ENCODE data around the gene ATP6V0A1. TPM values are rescaled to one million over a fixed set of nuclear protein-coding genes. Genes with fewer than 3 reads are reported as not detected.
"Not testable (repeated sequence)": the region's sequence is repeated elsewhere in the genome, so short reads cannot be mapped to it uniquely, and the experiment has no call there.

ATP6V0A1 gene
- total RNA-seq, 1 experiment from 2014 or later = 29.6 TPM

GRCh38 chr17:42537826-42538451 lies 79.3 kb downstream of the ATP6V0A1 start:
- DNase-seq (ENCODE audit: low read depth) = no peak

GRCh38 chr17:42538482-42538881 lies 79.8 kb downstream of the ATP6V0A1 start:
- no peak for DNase-seq (ENCODE audit: low read depth)

DNA sequence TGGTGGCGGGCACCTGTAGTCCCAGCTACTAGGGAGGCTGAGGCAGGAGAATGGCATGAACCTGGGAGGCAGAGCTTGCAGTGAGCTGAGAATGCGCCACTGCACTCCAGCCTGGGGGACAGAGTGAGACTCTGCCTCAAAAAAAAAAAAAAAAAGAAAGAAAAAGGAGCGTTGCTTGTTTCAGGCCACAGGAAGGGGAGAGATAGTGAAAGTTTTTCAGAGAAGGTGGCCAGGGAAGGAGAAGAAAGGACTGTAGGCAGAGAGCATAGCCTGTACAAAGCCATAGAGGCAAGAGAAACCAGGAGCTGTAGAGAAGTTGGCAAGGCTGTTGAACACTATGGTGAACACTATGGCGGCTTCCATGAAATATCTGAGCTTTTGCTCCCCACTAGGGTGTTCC lies 81.9 kb downstream of the ATP6V0A1 start:
- DNase-seq (ENCODE audit: low read depth) = not testable (repeated sequence)

- DNase-seq (ENCODE audit: low read depth) = peak; percentile 64
Observed at GRCh38 chr17:42541041-42541833, 82.6 kb downstream of the ATP6V0A1 start.

GRCh38 chr17:42543190-42544079 lies 84.8 kb downstream of the ATP6V0A1 start:
- no peak for DNase-seq (ENCODE audit: low read depth)

- DNase-seq (ENCODE audit: low read depth) = no peak
Observed at GRCh38 chr17:42544874-42545283, 86.2 kb downstream of the ATP6V0A1 start.

GRCh38 chr17:42545755-42546505 lies 87.3 kb downstream of the ATP6V0A1 start:
- DNase-seq (ENCODE audit: low read depth) = not testable (repeated sequence)

- no peak for DNase-seq (ENCODE audit: low read depth)
Observed at GRCh38 chr17:42547001-42547461, 88.4 kb downstream of the ATP6V0A1 start.

GRCh38 chr17:42547698-42548069 lies 89.0 kb downstream of the ATP6V0A1 start:
- no peak for DNase-seq (ENCODE audit: low read depth)

GRCh38 chr17:42548070-42548837 lies 89.6 kb downstream of the ATP6V0A1 start:
- no peak for DNase-seq (ENCODE audit: low read depth)

- no peak for DNase-seq (ENCODE audit: low read depth)
Observed at GRCh38 chr17:42548993-42549755, 90.5 kb downstream of the ATP6V0A1 start.

GRCh38 chr17:42552736-42553135 lies 94.1 kb downstream of the ATP6V0A1 start, which contains the start of gene HSD17B1:
Gene HSD17B1 (plus strand): TSS chr17:42552923. CDS start chr17:42552934, 11 bp downstream.
- DNase-seq (ENCODE audit: low read depth) = not testable (repeated sequence)

- no peak for DNase-seq (ENCODE audit: low read depth)
Observed at GRCh38 chr17:42553161-42553818, 94.6 kb downstream of the ATP6V0A1 start.

DNA sequence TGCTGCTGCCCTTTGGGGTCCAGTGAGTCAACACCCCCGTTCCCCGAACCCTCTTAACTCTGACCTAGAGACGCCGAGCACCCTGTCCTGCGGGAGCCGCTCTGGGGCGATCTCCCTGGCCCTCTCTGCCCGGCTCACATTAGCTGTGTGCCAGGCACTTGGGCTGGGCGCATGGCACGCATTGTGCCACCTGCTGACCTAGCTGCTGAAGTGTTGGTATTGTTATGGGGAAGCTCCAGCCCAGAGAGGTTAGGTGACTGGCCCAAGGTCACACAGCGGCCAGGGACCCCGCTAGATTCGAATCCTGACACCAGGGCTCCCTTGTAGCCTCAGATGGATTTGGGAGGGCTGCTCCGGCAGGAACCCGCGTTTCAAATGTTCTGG lies 95.2 kb downstream of the ATP6V0A1 start:
- no peak for DNase-seq (ENCODE audit: low read depth)

- DNase-seq (ENCODE audit: low read depth) = peak; percentile 74
Observed at GRCh38 chr17:42554250-42555121, 95.8 kb downstream of the ATP6V0A1 start.

DNA sequence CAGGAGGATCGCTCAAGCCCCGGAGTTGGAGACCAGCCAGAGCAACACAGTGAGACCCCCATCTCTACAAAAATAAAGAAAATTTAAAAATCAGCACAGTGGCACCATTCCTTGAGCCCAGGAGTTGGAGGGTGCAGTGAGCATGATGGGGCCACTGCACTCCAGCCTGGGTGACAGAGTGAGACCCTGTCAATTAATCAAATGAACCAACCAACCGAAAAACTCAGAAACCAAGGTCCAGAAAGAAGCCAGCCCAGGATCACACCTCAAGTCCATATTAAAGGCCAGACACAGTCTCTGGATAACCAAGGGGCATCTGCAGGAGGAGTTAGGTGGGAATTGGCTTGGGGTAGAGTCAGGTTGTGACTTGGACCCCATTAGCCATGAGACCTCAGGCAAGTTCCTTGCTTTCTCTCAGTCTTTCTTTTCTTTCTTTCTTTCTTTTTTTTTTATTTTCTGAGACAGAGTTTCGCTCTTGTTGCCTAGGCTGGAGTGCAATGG lies 96.5 kb downstream of the ATP6V0A1 start:
- DNase-seq (ENCODE audit: low read depth) = no peak

- DNase-seq (ENCODE audit: low read depth) = not testable (repeated sequence)
Observed at GRCh38 chr17:42555961-42556617, 97.4 kb downstream of the ATP6V0A1 start.

All from M059J (cell line).